ENCODE measurements around the gene EPHB2. TPM values are rescaled to one million over a fixed set of nuclear protein-coding genes. Genes with fewer than 3 reads are reported as not detected.
A peak's percentile ranks its signal among the peaks of the same experiment; 100 is the strongest.
"Not testable (repeated sequence)": the region's sequence is repeated elsewhere in the genome, so short reads cannot be mapped to it uniquely, and the experiment has no call there.

The EPHB2 gene
- total and polyA plus RNA-seq, 12 donors, result 0.15 to 5.0 (median 0.85) TPM

GRCh38 chr1:22665752-22666151, 44.9 kb upstream of the EPHB2 start:
- Histone ChIP-seq H3K36me3 (peaks cover 0 to 10% (median 0%) of the 10 kb centered on the region in 9 donors), H3K4me3 (no peak overlapping the region), H3K27me3 (peaks cover 0 to 53% (median 19%) of the 10 kb centered on the region in 7 donors), H3K4me1 (no peaks in the 10 kb centered on the region), H3K9me3 (no peaks in the 10 kb centered on the region), H3K27ac (no peak overlapping the region)
- ATAC-seq (peak in 1 of 8 donors; percentile 39), DNase-seq (no peak)
- 40 to 50% methylated on average over 7 of the region's 7 CpGs for WGBS, 2 donors
- intact Hi-C loops (cut with DNase I), result no loop called here
- TF ChIP-seq CTCF (IDR thresholded peaks at IDR 0.05), result peak in 7 of 9 donors; percentile 10 to 44 (median 33)

- Histone ChIP-seq H3K9me3 (no peaks in the 10 kb centered on the region), H3K27ac (no peak overlapping the region), H3K36me3 (peaks cover 0 to 4% (median 0%) of the 10 kb centered on the region in 9 donors), H3K4me3 (no peak overlapping the region), H3K27me3 (peaks cover 0 to 60% (median 25%) of the 10 kb centered on the region in 7 donors), H3K4me1 (no peaks in the 10 kb centered on the region)
- intact Hi-C loops (cut with DNase I), result no loop called here
- TF ChIP-seq CTCF (IDR thresholded peaks at IDR 0.05), result no peak
- 49 to 78% methylated on average over 2 of the region's 2 CpGs for WGBS, 2 donors
- no peak for DNase-seq
- ATAC-seq, result peak in 1 of 8 donors; percentile 30
Measured at GRCh38 chr1:22666412-22666811, 44.2 kb upstream of the EPHB2 start.

- intact Hi-C loops (cut with DNase I); H3K36me3 ChIP-seq; H3K4me1 ChIP-seq; H3K4me3 ChIP-seq; DNase-seq; H3K9me3 ChIP-seq; H3K27ac ChIP-seq; ATAC-seq: not testable (repeated sequence)
- 90 to 92% methylated on average over 2 of the region's 2 CpGs for WGBS, 2 donors
- peaks cover 0 to 70% (median 45%) of the 10 kb centered on the region in 7 donors for H3K27me3 ChIP-seq
Measured at GRCh38 chr1:22668840-22669239, 41.8 kb upstream of the EPHB2 start.

GRCh38 chr1:22670352-22670975, 40.2 kb upstream of the EPHB2 start:
- H3K9me3 ChIP-seq, result no peaks in the 10 kb centered on the region
- no peaks in the 10 kb centered on the region for H3K36me3 ChIP-seq
- ATAC-seq (no peak), DNase-seq (no peak)
- H3K4me1 ChIP-seq, result no peaks in the 10 kb centered on the region
- 42 to 50% methylated on average over 12 of the region's 12 CpGs for WGBS, 2 donors
- H3K27me3 ChIP-seq, result peaks cover 0 to 84% (median 52%) of the 10 kb centered on the region in 7 donors
- no peak for TF ChIP-seq CTCF (IDR thresholded peaks at IDR 0.05)
- H3K4me3 ChIP-seq, result no peak overlapping the region
- H3K27ac ChIP-seq, result no peak overlapping the region
- intact Hi-C loops (cut with DNase I), result loop anchor here in 3 of 10 donors (10.0 kb wide), 2 partner anchors 254 to 264 kb away; no protein-coding TSS in a partner anchor

GRCh38 chr1:22671999-22672398, 38.6 kb upstream of the EPHB2 start:
- WGBS, 2 donors, result 76 to 92% methylated on average over 4 of the region's 4 CpGs
- H3K27ac ChIP-seq, result no peak overlapping the region
- no peak for TF ChIP-seq CTCF (IDR thresholded peaks at IDR 0.05)
- no peak overlapping the region for H3K4me3 ChIP-seq
- DNase-seq, result no peak
- no peak for ATAC-seq
- H3K36me3 ChIP-seq, result no peaks in the 10 kb centered on the region
- H3K27me3 ChIP-seq, result peaks cover 0 to 89% (median 58%) of the 10 kb centered on the region in 7 donors
- H3K9me3 ChIP-seq, result no peaks in the 10 kb centered on the region
- intact Hi-C loops (cut with DNase I), result loop anchor here in 3 of 10 donors (10.0 kb wide), 2 partner anchors 253 to 263 kb away; no protein-coding TSS in a partner anchor
- no peaks in the 10 kb centered on the region for H3K4me1 ChIP-seq
